VCaP (cell line): ENCODE measurements around the gene KCTD10.

ENCODE experiments used
- H3K27ac ChIP-seq: fragments of 450-650 bp; 2 replicates; pipeline ENCODE4 v1.5.1; 2017
- TF ChIP-seq, protein P1 (sequence below): fragments of 450-650 bp; conservative IDR thresholded peaks from 2 replicates; pipeline ENCODE4 v1.5.1; 2017; ENCODE audit warnings: mild to moderate bottlenecking, moderate library complexity

The KCTD10 gene

DNA sequence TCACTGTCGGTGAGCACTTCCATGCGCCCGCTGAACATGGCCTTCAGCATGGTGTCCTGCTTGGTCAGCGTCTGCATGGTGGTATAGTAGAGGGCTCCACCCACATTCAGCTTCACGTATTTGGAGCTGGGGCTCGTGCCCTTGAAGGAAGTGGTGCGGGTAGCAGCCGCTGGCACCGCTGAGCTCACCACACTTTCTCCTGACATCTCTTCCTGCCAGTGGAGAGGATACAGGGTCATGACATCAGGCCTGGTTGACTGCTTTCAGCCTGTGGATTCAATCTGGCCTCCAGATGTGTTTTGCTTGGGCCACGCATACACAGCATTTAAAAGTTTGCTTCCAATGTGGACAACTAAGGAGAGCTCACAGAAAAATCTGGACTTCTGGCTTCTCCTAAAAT lies 7.6 kb downstream of the KCTD10 start:
- TF ChIP-seq, protein P1, sequence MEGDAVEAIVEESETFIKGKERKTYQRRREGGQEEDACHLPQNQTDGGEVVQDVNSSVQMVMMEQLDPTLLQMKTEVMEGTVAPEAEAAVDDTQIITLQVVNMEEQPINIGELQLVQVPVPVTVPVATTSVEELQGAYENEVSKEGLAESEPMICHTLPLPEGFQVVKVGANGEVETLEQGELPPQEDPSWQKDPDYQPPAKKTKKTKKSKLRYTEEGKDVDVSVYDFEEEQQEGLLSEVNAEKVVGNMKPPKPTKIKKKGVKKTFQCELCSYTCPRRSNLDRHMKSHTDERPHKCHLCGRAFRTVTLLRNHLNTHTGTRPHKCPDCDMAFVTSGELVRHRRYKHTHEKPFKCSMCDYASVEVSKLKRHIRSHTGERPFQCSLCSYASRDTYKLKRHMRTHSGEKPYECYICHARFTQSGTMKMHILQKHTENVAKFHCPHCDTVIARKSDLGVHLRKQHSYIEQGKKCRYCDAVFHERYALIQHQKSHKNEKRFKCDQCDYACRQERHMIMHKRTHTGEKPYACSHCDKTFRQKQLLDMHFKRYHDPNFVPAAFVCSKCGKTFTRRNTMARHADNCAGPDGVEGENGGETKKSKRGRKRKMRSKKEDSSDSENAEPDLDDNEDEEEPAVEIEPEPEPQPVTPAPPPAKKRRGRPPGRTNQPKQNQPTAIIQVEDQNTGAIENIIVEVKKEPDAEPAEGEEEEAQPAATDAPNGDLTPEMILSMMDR: no peak
- H3K27ac ChIP-seq: no peak overlapping the region

DNA sequence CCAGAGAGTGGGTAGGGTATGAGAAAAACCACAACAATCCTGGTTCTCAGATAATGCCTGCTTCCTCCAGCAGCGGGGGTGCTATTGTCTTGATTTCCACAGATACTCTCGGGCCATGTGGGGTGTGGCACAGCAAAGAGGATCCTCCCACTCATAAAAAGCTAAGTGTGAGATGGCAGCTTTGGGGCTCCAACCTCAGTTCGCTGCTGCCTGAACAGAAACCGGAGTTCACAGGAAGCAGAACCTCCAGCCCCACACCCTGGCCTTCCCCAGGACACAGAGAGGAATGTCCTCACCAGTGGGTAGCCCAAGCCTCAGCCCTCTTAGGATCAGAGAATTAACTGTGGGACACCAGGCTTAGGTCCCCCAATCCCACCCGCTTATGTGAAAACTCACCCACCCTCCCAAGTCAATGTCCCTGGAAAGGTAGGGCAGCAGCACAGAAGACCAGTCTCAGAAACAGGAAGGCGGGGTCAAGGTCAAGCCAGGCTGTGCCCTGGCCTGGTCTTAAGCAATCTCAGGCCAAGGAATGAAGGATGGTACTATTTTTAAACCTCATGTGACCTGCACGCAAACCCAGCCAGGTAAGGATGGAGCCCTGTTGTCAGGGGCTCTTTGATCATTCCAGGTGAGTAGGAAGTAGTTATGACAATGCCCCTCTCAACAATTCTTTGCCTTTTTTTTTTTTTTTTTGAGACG lies 9.0 kb downstream of the KCTD10 start:
- no peak overlapping the region for H3K27ac ChIP-seq
- TF ChIP-seq, protein P1: no peak

DNA sequence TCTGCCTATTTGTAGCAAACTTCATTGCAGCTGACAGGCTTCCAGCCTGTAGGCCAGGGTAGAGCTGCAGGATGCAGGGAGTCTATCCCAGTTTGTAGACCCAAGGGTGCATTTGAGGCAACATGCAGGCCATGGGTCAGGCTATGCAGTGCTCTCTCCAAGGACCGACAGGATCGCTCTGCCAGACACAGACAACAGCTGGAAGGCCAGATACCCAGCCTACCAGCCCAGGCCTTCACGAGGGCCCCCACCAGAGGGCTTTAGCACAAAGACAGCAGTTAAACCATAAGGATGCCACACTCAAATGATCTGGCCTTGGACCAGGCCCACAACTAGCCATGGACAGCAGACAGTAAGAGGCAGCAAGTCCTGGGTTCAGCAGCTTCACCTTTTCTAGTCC lies 10.3 kb downstream of the KCTD10 start:
- no peak overlapping the region for H3K27ac ChIP-seq

GRCh38 chr12:109466305-109466704 lies 10.8 kb downstream of the KCTD10 start:
- TF ChIP-seq, protein P1: no peak
- H3K27ac ChIP-seq: no peak overlapping the region

More for the DNA sequence above, 10.3 kb downstream of the KCTD10 start:
- TF ChIP-seq, protein P1: no peak

GRCh38 chr12:109464642-109465351 lies 12.3 kb downstream of the KCTD10 start:
- TF ChIP-seq, protein P1: no peak
- peak overlapping the region; percentile 75 for H3K27ac ChIP-seq

- H3K27ac ChIP-seq: peak overlapping the region; percentile 75
- TF ChIP-seq, protein P1: no peak
Observed at GRCh38 chr12:109463756-109464155, 13.3 kb downstream of the KCTD10 start.

DNA sequence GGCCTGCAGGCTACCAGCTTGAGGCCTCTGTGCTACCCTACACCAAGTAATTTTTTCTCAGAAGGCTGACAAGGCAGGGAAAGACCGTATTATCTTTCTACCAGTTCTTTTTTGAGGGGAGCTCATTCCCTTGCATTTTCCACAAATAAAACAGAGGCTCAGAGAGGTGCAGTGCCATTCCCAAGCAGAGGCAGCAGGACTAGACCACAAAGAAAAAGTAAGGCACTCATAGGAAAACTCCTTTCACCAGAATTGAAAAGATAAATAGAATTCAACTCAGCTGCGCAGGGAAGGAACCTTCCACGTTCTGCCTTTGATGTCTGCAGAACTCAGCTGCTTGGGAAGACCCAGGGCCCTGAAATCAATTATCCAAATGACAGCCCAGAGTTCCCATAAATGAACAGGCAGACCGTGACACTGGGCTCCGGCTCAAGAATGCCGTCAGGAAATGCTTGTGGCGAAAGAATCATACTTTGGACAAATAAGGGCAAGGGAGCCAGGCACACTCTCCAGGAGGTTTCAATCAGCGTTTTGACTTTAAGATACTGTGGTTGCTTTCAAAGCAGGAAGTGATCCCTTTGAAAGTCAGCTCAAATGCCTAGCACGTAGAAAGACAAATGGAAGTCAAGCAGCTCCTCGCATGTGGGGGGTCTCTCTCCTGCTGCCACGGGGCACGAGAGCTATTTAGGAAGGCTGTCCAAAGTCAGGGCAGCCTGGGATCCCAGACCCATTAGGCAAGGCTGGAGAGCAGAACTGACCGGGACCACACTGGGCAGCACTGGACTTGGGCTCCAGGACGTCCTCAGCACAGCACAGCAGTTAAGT lies 14.0 kb downstream of the KCTD10 start:
- TF ChIP-seq, protein P1: no peak

More for the DNA sequence above, 14.0 kb downstream of the KCTD10 start:
- peak overlapping the region; percentile 75 for H3K27ac ChIP-seq
